ENCODE measurements around the gene SLC39A8.
"Not testable (repeated sequence)": the region's sequence is repeated elsewhere in the genome, so short reads cannot be mapped to it uniquely, and the experiment has no call there.

Gene SLC39A8

DNA sequence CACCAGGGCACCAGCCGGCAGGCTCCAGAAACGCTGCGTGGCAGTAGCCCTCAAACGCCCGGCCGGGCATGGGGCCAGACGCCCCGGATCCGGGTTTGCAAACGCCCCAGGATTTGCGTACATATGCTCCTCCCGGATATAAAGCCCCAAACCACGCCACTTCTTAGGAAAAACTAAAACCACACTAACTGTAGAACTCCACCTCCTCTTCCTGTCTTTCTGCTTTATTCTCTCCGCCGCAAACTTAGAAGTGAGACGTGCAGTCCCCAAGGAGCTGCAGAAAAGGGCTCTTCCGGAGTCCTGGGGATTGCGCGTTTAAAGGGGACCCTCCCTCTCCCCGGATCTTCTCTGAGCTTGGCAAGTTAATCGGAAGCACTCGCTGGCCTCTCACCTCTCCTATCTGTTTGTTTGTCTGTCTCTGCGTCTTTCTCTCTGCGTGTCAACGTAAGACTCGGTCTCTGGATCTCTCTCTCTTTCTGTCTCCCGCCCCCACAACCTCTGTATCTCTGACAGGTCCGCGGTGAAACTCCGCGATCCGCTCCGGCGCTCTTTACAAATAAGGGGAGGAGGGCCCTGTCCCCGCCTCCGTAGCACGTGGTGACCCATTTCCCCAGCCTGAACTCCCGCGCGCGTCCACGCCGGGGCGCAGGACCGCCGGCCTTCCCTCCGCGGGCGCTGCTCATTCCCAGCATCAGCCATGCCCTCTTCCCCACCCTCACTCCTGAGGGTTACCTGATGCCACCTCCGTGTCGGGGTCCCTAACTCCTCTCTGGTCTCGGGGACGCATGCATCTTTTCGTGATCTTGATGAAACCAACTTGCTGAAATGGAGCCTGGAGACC is at the start of gene SLC39A8:
TSS of gene SLC39A8 (minus strand) at position 529 of the 841 bp plus-strand sequence. CDS start 820 bp downstream, outside the sequence.
- peak; percentile 82 for DNase-seq

DNA sequence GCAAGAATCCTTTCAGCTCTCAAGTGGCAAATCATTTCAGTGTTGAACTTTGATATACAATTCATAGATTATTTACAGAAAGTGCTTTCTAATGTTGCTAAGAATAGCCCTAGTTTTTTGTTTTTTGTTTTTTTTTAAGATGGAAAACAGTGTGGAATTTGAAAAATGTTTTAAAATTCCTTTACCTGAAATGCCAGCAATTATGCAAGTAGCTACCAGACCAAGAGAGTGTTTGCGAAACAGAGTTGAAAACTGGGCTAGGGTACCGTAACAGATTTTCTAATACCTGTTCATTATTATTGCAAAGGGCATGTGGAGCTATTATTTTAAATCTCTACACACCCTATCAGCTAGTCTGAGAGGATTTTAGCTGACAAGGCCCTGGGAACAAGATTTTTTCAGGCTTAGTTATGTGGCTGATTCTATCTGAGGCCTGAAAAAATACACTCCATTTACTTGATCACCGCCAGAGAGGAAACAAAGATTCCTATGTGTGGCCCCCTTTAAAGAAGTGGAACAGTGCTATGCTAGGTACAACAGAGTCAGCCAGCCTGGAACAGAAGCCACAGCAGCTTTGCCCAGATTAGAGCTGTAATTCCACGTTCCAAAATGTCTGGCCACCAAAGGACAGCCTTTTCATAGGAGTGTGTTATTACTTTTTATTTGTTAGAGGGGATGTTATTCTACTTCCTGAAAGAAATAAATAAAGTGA is 46.9 kb upstream of the SLC39A8 start:
- DNase-seq, result no peak

DNA sequence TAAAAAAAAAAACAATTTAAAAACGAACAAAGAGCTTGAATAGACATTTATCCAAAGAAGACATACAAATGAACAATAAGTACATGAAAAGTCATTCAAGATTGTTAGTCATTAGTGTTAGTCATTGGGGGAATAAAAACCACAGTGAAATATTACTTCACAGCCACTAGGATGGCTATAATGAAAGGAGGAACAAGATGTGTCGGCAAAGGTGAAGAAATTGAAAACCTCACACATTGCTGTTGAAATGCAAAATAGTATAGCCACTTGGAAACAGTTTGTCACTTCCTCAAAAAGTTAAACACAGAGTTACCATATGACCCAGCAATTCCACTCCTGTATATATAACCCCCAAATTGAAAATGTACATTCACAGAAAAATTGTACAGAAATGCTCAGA is 45.2 kb upstream of the SLC39A8 start:
- no peak for DNase-seq

DNA sequence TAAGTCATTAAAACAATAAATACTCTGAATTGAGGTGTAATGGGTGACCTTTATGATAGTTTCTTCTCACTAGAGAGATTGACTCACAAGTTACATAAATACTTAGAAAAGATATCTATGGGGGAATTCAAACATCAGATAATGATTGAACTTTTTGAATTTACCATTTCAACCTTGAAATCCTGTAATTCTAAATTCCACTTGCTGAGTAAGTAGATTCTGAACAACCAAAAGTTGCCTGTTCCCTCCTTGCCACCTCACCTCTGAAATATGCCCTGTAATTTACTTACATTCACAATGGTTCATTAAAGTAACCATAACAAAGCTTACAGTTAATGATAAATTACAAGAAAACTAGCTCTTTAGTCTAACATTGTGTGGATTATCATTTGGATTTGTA is 43.3 kb upstream of the SLC39A8 start:
- no peak for DNase-seq

DNA sequence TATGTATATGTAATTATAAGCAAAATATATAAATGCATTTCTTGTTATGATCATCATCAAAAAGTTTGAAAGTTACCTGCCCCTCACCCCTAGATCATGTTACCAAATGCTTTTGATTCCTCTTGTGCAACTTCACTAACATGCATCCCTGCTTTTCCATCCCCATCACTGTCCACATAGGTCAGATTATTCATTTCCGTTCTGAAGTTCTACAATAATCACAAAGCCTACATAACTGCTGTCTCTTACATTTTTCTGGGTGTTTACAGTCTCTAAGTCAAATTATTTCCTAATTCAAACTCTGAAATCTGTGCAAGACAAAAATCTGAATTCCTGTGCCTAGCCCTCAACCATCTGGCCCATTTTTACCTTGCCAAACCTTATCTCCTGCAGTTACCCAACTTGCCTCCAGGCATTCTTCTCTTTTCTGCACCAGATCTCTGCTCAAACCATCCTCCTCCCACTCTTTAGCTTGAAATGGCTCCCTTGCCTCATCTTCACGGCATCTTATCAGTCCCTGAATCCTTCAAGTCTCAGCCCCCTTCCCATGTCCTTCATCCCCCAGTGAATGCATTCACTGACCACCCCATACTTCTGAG is 42.4 kb upstream of the SLC39A8 start:
- no peak for DNase-seq

DNA sequence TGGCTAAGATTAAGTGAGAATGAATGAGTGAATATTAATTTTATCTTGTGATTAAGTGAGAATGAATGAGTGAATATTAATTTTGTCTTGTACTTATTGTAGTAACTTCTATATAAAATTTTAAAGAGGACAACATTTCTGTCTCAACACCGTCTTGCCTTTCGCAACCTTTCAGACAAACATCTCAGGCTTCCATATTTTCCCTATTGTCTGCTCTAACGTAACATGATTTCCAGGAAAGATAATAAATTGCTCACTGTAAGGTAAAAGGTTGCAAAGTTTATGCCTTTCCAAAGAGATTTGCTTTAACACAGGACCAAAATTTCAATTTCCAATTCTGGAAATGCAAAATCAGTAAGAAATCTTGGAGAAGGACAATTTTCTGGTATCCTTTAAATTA is 41.7 kb upstream of the SLC39A8 start:
- no peak for DNase-seq

DNA sequence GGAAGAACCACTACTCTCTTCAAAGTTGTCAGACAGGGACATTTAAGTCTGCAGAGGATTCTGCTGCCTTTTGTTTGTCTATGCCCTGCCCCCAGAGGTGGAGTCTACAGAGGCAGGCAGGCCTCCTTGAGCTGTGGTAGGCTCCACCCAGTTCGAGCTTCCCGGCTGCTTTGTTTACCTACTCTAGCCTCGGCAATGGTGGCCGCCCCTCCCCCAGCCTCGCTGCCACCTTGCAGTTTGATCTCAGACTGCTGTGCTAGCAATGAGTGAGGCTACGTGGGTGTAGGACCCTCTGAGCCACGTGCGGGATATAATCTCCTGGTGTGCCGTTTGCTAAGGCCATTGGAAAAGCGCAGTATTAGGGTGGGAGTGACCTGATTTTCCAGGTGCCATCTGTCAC is 35.0 kb upstream of the SLC39A8 start:
- not testable (repeated sequence) for DNase-seq

DNA sequence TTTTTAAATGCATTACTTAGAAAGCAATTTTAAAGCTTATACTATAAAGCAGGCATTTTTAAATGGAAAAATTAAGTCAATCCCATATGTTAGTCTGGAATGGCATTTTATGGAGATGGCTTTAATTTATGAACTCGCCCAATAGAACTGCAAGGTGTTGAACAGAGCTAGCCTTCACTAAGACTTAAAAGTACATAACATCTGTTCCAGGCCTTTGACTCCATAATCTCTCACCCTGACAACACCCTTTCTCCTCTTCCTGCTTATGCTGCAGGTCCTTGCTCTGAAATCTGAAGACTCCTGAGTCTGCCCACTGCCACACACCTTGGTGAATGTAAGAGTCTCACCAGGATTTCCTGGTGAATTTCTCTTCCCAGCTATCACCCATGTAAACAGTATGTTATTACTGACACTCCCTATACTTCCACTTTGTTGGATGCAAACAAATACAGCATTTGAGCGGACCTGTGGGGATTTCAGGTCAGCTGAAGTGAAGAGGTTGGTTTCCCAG is 17.7 kb upstream of the SLC39A8 start:
- DNase-seq, result no peak

DNA sequence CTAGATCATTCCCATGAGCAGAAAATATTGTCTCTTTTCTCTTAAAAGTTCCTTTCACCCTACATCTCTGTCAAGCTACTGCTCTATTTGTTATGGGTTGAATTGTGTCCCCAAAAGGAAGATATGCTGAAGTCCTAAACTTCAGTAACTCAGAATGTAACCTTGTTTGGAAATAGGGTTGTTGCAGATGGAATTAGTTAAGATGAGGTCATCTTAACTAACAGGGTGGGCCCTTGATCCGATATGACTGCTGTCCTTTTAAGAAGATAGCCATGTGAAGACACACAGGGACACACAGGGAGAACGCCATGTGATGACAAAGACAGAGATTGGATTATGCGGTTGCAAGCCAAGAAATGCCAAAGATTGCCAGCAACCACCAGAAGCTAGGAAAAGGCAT is 12.8 kb upstream of the SLC39A8 start:
- DNase-seq, result no peak

DNA sequence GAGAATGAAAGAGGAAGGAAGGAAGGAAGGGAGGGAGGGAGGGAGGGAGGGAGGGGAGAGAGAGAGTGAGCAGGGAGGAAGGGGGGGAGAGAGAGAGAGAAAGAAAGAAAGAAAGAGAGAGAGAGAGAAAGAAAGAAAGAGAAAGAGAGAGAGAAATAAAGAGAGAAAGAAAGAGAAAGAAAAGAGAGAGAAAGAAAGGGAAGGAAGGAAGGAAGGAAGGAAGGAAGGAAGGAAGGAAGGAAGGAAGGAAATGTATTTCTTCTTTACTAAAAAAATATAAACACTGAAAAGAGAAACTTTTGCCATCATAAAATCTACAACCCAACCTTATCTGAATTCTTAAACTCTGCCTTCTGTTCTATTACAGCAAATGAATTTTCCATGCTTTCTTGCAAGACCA is 12.4 kb upstream of the SLC39A8 start:
- DNase-seq, result not testable (repeated sequence)

DNA sequence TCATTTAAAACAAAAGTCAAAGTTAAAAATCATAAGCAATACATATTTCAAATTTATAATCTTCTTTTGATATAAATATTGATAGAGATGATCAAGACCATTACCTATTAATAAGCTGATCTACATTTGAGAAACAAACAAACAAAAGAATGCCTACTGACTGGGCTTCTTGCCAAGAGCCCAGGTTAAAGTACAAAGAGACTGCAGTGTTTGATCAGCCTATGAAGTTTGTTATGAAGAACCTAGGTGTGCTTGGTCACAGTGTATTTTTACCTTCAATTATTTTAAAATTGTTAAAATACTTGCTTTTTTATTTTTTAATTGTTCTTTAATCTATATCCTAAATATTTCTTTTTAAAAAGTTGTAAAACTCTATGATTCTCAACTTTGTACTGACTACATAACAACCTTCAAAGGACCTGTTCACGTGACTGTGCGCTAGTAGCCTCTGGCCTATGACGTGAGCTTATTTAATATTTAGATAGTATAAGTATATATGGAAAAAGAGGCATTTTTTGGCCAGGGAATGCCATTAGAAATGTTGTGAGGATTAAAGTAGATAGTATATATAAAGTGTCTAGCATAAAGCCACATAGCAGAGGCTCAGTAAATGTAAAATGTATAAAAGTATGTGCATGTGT is 11.4 kb upstream of the SLC39A8 start:
- DNase-seq, result no peak

DNA sequence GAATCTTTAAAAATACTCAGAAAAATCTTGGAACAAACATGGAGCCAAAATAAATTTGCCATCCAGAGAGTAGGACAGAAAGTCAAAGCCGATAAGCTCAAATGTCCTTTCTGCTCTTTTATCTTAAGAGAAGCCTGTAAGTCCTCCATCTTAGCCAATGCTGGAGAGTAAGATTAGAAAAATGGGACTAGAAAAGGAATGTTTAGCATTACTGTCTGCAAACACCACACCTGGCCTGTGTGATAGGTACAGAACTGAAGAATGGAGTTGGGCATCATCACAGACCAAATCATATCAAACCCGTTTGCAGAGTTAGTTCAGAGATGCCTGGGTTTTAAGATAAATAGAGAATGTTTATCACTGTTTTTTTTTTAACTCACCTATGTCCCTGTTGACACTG is 10.5 kb upstream of the SLC39A8 start:
- DNase-seq, result no peak

DNA sequence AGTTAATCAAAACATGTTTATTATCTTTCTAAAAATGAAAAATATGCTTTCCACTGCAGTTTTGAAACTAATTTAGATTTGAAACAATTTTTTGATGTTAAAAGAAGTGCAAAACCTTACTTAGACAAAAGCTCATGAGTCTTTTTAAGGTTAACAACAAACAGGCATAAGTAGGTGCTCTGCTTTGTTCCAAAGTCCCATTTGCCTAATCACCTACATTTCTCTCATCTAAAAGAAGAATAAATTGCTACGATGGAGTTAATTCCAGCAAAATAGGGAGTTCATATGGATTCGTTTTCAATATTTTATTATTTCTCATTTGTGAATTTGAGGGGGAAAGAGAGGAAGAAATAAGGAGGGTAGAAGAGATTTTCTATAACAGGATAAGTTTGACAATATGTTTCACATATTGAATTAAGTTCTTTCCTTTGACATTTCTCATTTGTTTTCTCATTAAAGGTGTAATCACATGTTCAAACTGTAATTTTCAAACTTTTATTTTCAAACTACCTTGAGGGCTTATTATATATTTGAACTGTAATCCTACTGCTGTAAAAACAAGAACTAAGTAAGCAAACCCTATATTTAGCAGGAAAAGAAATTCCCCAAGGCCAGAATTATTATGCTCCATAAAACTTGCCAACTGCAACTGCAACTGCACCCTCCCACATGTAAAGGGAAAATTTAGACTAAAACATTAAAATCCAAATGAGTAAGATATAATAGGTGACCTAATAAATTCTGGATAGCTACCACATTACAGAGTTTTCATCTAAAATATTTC is 9.6 kb upstream of the SLC39A8 start:
- no peak for DNase-seq

DNA sequence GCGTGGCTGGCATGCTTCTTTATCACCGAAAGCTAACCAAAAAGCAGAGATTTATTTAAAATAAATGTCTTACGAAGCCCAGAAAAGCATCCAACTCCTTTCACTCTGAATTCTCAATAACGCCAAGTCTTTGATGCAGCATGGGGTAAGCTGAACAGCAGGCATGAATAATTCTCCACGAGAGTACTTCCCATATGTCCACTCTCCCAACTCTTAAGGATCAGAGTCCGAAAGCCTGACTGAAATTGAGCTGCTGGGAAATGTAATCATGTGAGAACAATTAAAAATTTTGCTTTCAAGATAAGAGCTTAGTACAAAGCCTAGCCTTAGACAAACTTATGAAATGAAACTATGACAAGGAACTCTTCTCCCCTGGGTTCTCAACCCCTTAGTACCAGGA is 7.5 kb upstream of the SLC39A8 start:
- no peak for DNase-seq

DNA sequence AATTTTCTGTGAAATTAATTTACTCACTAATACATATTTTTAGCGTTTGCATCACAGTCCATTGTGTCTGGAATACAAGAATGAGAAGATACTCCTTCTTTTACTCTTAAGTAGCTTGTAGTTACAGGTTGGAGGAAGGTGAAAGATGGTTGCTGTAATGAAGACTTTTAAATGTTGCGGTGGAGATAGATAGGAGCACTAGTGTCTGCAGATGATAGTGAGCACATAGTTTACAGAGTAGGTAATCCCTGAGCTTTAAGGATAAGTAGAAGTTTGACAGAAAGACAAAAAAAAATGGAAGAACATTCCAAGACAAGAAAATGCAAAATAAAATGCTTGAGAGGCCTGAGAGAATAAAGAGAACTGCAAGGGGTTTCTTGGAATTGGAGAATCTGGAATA is 5.4 kb upstream of the SLC39A8 start:
- no peak for DNase-seq

DNA sequence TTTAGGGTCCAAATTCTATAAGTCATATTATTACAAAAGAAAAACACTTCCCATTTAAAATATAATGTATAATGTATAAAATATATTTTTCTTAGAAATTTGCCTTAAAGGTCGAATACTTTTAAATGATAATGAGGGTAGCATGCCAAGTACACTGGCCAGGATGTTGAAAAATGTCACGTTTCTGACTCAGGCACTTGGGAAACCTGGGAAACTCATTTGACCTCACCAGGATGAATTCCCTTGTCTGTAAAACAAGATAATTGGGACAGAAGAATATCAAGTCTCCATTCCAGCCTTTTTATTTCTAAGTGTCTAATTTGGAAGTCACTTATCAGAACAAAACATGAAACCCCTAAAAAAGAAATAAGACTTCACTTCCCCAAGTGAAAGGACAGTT is 3.4 kb upstream of the SLC39A8 start:
- no peak for DNase-seq

DNA sequence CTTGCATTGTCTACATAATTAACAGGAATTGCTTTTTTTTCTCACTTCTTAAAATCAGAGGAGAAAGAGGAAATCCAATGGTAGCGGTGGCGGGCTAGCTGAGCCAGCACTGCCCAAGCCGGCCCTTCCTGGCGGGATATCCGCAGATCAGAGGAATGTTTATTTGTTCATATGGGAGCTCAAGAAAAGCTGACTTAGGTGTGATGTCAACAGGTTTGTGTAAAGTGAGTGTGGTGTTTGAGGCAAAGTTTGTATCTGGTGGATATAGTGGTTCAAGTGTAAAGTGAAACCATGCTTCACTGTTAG is 466 bp upstream of the SLC39A8 start:
- no peak for DNase-seq

DNA sequence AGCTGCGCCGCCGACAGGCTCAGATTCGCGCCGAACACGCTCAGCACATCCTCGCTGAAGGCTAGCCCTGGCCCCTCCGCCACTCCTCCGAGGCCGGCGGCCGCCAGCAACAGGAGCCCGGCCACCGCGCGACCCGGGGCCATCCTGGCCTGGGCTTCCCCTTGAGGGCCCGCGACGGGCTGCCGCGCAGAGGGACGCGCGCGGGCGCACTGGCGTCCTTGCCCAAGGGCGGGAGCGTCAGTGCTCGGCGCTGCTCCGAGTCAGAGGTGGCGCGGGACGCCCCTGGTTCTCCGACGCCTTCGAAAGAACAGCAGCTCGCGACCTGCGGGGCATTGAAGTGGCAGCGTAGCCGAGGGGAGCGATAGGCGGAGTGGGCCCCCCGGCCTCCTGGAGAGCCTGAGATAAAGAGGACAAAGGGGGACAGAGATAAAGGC is 745 bp downstream of the SLC39A8 start:
- DNase-seq, result peak; percentile 55

DNA sequence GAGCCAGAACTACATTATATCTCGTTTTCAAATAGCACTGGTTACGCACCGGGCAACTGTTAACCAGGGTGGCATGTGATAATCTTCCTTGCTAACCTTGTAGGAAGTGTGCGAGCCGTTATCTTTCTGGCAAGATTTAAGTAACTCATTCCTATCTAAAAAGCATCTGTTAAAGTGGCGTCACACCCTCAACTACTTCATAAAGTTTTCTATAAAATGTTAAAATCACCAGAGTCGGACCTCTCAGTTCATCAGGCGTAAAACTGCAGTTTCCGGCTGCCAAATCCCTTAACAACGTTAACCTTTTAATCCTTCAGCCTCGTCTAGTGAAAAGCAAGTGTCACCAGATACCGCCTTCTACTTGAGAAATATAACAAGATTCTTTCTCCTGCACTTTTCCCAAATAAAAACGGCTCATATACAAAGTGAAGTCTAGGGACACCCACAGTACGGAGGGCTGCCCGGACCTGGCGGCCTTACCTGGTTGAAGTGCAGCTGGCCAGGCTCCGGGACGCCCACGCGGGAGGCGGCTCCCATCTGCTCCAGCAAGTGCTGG is 1.2 kb downstream of the SLC39A8 start:
- peak; percentile 71 for DNase-seq

DNA sequence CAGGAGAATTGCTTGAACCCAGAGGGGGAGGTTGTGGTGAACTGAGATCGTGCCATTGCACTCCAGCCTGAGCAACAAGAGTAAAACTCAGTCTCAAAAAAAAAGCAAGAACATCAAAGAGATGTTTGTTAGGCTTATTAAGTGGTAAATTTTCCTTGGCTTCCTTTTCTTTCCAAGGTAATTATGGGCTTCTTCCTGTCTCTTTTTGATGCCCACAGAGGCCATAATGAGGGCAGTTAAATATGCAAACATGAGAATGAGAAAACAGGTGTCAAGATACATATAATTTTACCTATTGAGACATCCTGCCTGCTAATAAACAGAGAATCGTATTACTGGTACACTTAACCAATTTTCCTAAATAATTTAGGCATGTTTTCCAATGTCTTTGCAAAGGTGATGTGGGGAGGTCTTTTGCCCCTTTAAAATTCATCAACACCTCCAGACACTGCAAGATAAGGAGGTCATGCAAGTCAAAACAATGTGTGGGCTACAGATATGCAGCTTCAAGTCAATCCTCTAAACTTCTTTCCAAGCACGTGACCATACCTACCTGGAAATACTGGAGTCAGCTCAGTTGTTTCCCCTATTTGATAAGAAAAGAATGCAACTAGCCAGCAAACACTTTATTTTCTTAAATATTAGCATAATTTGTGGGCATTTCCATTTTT is 2.7 kb downstream of the SLC39A8 start:
- DNase-seq, result no peak

DNA sequence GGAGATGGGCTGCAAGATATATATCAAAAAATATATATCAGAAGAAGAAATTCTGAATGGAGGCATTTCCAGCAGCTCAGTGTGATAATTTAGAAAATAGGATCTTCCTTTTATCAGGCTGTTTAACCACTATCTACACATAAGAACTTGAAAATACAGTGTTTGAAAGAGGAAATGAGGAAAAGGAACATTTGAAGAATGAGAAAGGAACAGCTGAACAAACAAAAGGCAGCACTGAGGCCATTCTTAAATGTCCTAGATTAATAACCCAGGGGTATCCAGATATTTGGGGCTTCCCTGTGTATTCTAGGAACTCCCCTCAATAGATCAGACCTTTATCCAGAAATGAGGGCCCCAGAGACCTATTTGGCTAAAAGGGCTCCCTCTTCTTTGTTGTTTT is 4.1 kb downstream of the SLC39A8 start:
- no peak for DNase-seq

DNA sequence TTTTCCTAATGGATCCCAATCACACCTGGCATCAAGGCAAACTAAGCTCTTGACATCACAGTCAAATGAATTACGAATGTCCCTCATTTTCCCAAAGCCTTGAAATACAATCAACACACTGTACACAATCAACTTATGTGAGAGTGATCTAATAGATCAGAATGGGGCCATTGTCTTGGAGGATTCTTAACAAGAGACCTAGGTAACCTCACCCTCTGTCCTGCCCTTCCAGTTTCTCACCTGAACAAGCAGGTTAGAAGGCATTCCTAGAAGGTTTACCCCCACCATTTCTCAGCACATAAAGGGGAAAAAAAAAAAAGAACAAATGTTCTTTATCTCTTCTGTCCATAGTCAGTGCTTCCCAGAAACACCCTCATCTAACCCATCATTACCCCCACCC is 6.3 kb downstream of the SLC39A8 start:
- DNase-seq, result no peak
